SU-DHL-6 (cell line): ENCODE measurements around the gene HECTD2.

Source experiments
- EZH2phosphoT487 ChIP-seq: fragments of 200-600 bp; sonication (generic), shearing (Covaris generic); conservative IDR thresholded peaks from 2 replicates; pipeline ENCODE4 v1.6.1; 2018; ENCODE audit warnings: mild to moderate bottlenecking, antibody characterized with exemption, low read length, moderate library complexity, mixed read lengths
- TF ChIP-seq, protein P1 (sequence below): fragments of 200-600 bp; sonication (generic); IDR thresholded peaks from one replicate; pipeline ENCODE4 v1.5.1; 2017; ENCODE audit warnings: antibody characterized with exemption, mild to moderate bottlenecking, low read length, moderate library complexity; ENCODE audit not compliant: insufficient read depth, poor library complexity, severe bottlenecking

DNA sequence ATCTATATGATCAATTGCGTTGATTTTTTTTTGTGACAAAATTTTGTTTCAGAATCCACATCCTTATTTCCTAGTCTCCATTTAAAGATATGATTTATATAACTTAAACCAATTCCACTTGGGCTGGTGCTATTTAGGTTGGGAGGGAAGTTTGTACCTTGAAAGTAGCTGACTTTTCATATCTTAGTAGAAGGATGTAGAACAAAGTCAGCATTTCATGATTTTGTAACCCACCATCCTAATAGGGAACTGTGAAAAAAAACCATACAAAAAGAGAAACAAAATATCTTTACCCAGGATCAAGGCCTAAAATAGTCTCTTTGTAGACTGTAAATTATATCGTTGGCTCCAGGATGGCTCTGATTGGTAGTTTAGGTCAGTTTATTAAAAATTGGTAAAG, 8.3 kb downstream of the HECTD2 start:
- TF ChIP-seq, protein P1, sequence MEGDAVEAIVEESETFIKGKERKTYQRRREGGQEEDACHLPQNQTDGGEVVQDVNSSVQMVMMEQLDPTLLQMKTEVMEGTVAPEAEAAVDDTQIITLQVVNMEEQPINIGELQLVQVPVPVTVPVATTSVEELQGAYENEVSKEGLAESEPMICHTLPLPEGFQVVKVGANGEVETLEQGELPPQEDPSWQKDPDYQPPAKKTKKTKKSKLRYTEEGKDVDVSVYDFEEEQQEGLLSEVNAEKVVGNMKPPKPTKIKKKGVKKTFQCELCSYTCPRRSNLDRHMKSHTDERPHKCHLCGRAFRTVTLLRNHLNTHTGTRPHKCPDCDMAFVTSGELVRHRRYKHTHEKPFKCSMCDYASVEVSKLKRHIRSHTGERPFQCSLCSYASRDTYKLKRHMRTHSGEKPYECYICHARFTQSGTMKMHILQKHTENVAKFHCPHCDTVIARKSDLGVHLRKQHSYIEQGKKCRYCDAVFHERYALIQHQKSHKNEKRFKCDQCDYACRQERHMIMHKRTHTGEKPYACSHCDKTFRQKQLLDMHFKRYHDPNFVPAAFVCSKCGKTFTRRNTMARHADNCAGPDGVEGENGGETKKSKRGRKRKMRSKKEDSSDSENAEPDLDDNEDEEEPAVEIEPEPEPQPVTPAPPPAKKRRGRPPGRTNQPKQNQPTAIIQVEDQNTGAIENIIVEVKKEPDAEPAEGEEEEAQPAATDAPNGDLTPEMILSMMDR: no peak
- no peak for TF ChIP-seq EZH2phosphoT487
